Endometrial microvascular endothelial cells (primary cell): Measurements from ENCODE around the gene UGT2B10. TPM values are rescaled to one million over a fixed set of nuclear protein-coding genes. Genes with fewer than 3 reads are reported as not detected.

Experiments used
- in situ Hi-C: cut with HindIII; loops from 2 replicates; pipeline ENCODE4 v1.10.0; 2017; ENCODE audit warnings: low sequenced_read_pairs, low pct_unique_long_range_greater_than_20kb; ENCODE audit errors: inconsistent ontology term
- total RNA-seq: library from RNA; depleted of rRNA; stranded (reverse); fragments of >200 nt; gene quantifications from one replicate; pipeline ENCODE4 v1.2.3, GENCODE V29; 2015; ENCODE audit errors: inconsistent ontology term

Gene UGT2B10
- total RNA-seq, 1 donor from 2014 or later = not detected

- in situ Hi-C loops = no loop called here
These were observed 49.4 kb downstream of the UGT2B10 start for GRCh38 chr4:68865188-68865638.

- in situ Hi-C loops = no loop called here
These were observed 50.0 kb downstream of the UGT2B10 start for GRCh38 chr4:68865760-68866159.

GRCh38 chr4:68869274-68869773 is 53.5 kb downstream of the UGT2B10 start:
- in situ Hi-C loops = no loop called here

- in situ Hi-C loops = no loop called here
These were observed 56.2 kb downstream of the UGT2B10 start for GRCh38 chr4:68871809-68872642.

GRCh38 chr4:68872643-68873502 is 57.1 kb downstream of the UGT2B10 start:
- in situ Hi-C loops = no loop called here

GRCh38 chr4:68874507-68874906 is 58.7 kb downstream of the UGT2B10 start:
- in situ Hi-C loops = no loop called here

GRCh38 chr4:68877555-68877954 is 61.8 kb downstream of the UGT2B10 start:
- in situ Hi-C loops = no loop called here

- in situ Hi-C loops = no loop called here
These were observed 62.3 kb downstream of the UGT2B10 start for GRCh38 chr4:68878048-68878447.

Other genes starting within 250 kb of the UGT2B10 start
- not detected for gene UGT2B17, start 239.7 kb upstream of the UGT2B10 start, total RNA-seq
- not detected for gene UGT2B15, start 145.3 kb upstream of the UGT2B10 start, total RNA-seq
- gene UGT2A3, start 135.8 kb downstream of the UGT2B10 start, total RNA-seq = not detected